SK-N-SH (cell line): Measurements from ENCODE around the gene SLC22A14.

Experiments
- CTCF ChIP-seq: fragments of 200-600 bp; sonication (generic); IDR thresholded peaks from 2 replicates; pipeline ENCODE4 v1.6.1; 2017; ENCODE audit warnings: antibody characterized with exemption, mild to moderate bottlenecking, moderate library complexity
- EZH2phosphoT487 ChIP-seq: fragments of 200-600 bp; sonication (generic); IDR thresholded peaks from 2 replicates; pipeline ENCODE4 v1.6.1; 2017; ENCODE audit warnings: low read depth, mixed run types, mild to moderate bottlenecking, antibody characterized with exemption, moderate library complexity, borderline replicate concordance
- FOXJ3 ChIP-seq: sonication (generic); formaldehyde crosslinking; IDR thresholded peaks from 2 replicates; pipeline ENCODE4 v1.5.1; 2020; ENCODE audit warnings: mild to moderate bottlenecking, missing genetic modification reagents
- NFIC ChIP-seq: IDR thresholded peaks from 2 replicates; pipeline ENCODE4 v1.4.0; 2012; ENCODE audit warnings: borderline replicate concordance
- POLR2AphosphoS5 ChIP-seq: IDR thresholded peaks from 2 replicates; pipeline ENCODE4 v1.6.1; 2012; ENCODE audit warnings: low read depth, low read length
- REST ChIP-seq: IDR thresholded peaks from 2 replicates; pipeline ENCODE4 v1.6.1; 2012; ENCODE audit warnings: mild to moderate bottlenecking, low read depth, low read length, moderate library complexity
- TCF12 ChIP-seq: IDR thresholded peaks from 2 replicates; pipeline ENCODE4 v1.4.0; 2012

- TF ChIP-seq CTCF, result no peak
- no peak for TF ChIP-seq FOXJ3
- no peak for TF ChIP-seq POLR2AphosphoS5
- TF ChIP-seq TCF12, result no peak
- TF ChIP-seq REST, result no peak
- no peak for TF ChIP-seq NFIC
- no peak for TF ChIP-seq EZH2phosphoT487
Measured at GRCh38 chr3:38312356-38312755, 30.3 kb downstream of the SLC22A14 start.
